PC-9 (cell line): ENCODE measurements around the gene OR2J1. TPM values are rescaled to one million over a fixed set of nuclear protein-coding genes. Genes with fewer than 3 reads are reported as not detected.

Experiments
- BruUV-seq: library from RNA; stranded (reverse); fragments of 400-500 nt; replicated peaks from 2 replicates; lab custom pipeline; 2021; lab: Mats Ljungman, UMichigan
- CTCF ChIA-PET: fragments of 300-600 bp; sonication (Branson Sonifier 250); formaldehyde crosslinking; loops from one replicate; lab custom pipeline; 2022; ENCODE audit warnings: antibody characterized with exemption; lab: Charles Lee
- POLR2A ChIA-PET: fragments of 300-600 bp; sonication (Branson Sonifier 250); formaldehyde crosslinking; loops from one replicate; lab custom pipeline; 2022; ENCODE audit warnings: antibody characterized with exemption; ENCODE audit not compliant: unreplicated experiment; lab: Charles Lee
- DNase-seq, 2 experiments: peaks; one replicate each; pipeline versions ENCODE4 v3.0.0 to v3.0.0-alpha.2; 2015 to 2022; ENCODE audit warnings: mixed read lengths in 1 of 2
- H2AFZ ChIP-seq: fragments of 200-600 bp; sonication (generic); 2 replicates; pipeline ENCODE4 v1.8.1; 2017; ENCODE audit warnings: antibody characterized with exemption
- H3F3A ChIP-seq: fragments of 200-600 bp; sonication (generic); 2 replicates; pipeline ENCODE4 v1.8.1; 2017; ENCODE audit warnings: antibody characterized with exemption, mild to moderate bottlenecking, low read depth; ENCODE audit not compliant: insufficient read depth
- H3K27ac ChIP-seq: fragments of 200-600 bp; sonication (generic); 2 replicates; pipeline ENCODE4 v1.6.1; 2016; ENCODE audit warnings: mixed run types
- H3K27me3 ChIP-seq: fragments of 200-600 bp; sonication (generic); 2 replicates; pipeline ENCODE4 v1.6.1; 2016; ENCODE audit warnings: low read depth, mixed run types; ENCODE audit not compliant: insufficient read depth
- H3K36me3 ChIP-seq: fragments of 200-600 bp; sonication (generic); 2 replicates; pipeline ENCODE4 v1.6.1; 2016; ENCODE audit warnings: low read depth, mixed run types
- H3K4me1 ChIP-seq: fragments of 200-600 bp; sonication (generic); replicated peaks from 2 replicates; pipeline ENCODE4 v1.6.1; 2016; ENCODE audit warnings: mixed run types; ENCODE audit not compliant: insufficient read depth
- H3K4me2 ChIP-seq: fragments of 200-600 bp; sonication (generic); 2 replicates; pipeline ENCODE4 v1.6.1; 2017; ENCODE audit warnings: mixed run types
- H3K4me3 ChIP-seq: fragments of 200-600 bp; sonication (generic); 2 replicates; pipeline ENCODE4 v1.6.1; 2016; ENCODE audit warnings: mixed run types
- H3K79me2 ChIP-seq: fragments of 200-600 bp; sonication (generic); 2 replicates; pipeline ENCODE4 v1.6.1; 2017; ENCODE audit warnings: low read depth, mixed run types
- H3K9me2 ChIP-seq: fragments of 200-600 bp; sonication (generic); 2 replicates; pipeline ENCODE4 v1.8.1; 2017; ENCODE audit warnings: mild to moderate bottlenecking; ENCODE audit not compliant: insufficient read depth
- H3K9me3 ChIP-seq: fragments of 200-600 bp; sonication (generic); 2 replicates; pipeline ENCODE4 v1.8.1; 2016; ENCODE audit warnings: low read depth; ENCODE audit not compliant: insufficient read depth
- H4K20me1 ChIP-seq: fragments of 200-600 bp; sonication (generic); 2 replicates; pipeline ENCODE4 v1.8.1; 2017; ENCODE audit not compliant: insufficient read depth
- CTCF ChIP-seq: fragments of 200-600 bp; sonication (generic); conservative IDR thresholded peaks from 2 replicates; pipeline ENCODE4 v1.6.1; 2017; ENCODE audit warnings: mixed run types, antibody characterized with exemption, mild to moderate bottlenecking, moderate library complexity
- EZH2 ChIP-seq: fragments of 200-600 bp; sonication (generic); IDR thresholded peaks from 2 replicates; pipeline ENCODE4 v1.8.0; 2017; ENCODE audit warnings: antibody characterized with exemption, low read depth
- intact Hi-C: fragments of 100-400 bp; cut with micrococcal nuclease; formaldehyde crosslinking; loops from one replicate; pipeline ENCODE4 v1.10.0; 2022; ENCODE audit not compliant: unreplicated experiment
- total RNA-seq: library from RNA; stranded (reverse); gene quantifications from 2 replicates; pipeline ENCODE4 v1.2.3, GENCODE V29; 2021

The OR2J1 gene
- total RNA-seq, 1 experiment from 2014 or later, result not detected

GRCh38 chr6:29137724-29138123, 38.4 kb downstream of the OR2J1 start:
- intact Hi-C loops, result no loop called here
- Histone ChIP-seq H4K20me1 (no peaks in the 10 kb centered on the region), H3F3A (no peaks in the 10 kb centered on the region), H2AFZ (no peak overlapping the region), H3K79me2 (no peaks in the 10 kb centered on the region), H3K4me2 (no peak overlapping the region), H3K9me2 (no peaks in the 10 kb centered on the region), H3K9me3 (no peaks in the 10 kb centered on the region), H3K27me3 (no peaks in the 10 kb centered on the region), H3K4me3 (no peak overlapping the region), H3K4me1 (no peaks in the 10 kb centered on the region), H3K27ac (no peak overlapping the region), H3K36me3 (no peaks in the 10 kb centered on the region)
- POLR2A ChIA-PET, result no interaction called here
- TF ChIP-seq EZH2 (no peak), CTCF (no peak)
- no peak for DNase-seq
- CTCF ChIA-PET, result no interaction called here
- BruUV-seq, result no TSS peak

- H3K4me1 ChIP-seq, result no peaks in the 10 kb centered on the region
- H2AFZ ChIP-seq, result no peak overlapping the region
- no peaks in the 10 kb centered on the region for H3K9me3 ChIP-seq
- H3K36me3 ChIP-seq, result no peaks in the 10 kb centered on the region
- H3K4me2 ChIP-seq, result no peak overlapping the region
- BruUV-seq, result no TSS peak
- no peaks in the 10 kb centered on the region for H3K27me3 ChIP-seq
- H4K20me1 ChIP-seq, result no peaks in the 10 kb centered on the region
- POLR2A ChIA-PET, result no interaction called here
- TF ChIP-seq CTCF (no peak), EZH2 (no peak)
- no peaks in the 10 kb centered on the region for H3F3A ChIP-seq
- CTCF ChIA-PET, result no interaction called here
- H3K27ac ChIP-seq, result no peak overlapping the region
- no peak for DNase-seq
- no peak overlapping the region for H3K4me3 ChIP-seq
- no peaks in the 10 kb centered on the region for H3K79me2 ChIP-seq
- H3K9me2 ChIP-seq, result no peaks in the 10 kb centered on the region
- intact Hi-C loops, result no loop called here
These were observed 42.3 kb downstream of the OR2J1 start for GRCh38 chr6:29141606-29142005.

GRCh38 chr6:29142309-29142708, 43.0 kb downstream of the OR2J1 start:
- H2AFZ ChIP-seq, result no peak overlapping the region
- no peaks in the 10 kb centered on the region for H3F3A ChIP-seq
- no peaks in the 10 kb centered on the region for H3K9me2 ChIP-seq
- no peaks in the 10 kb centered on the region for H3K4me1 ChIP-seq
- no TSS peak for BruUV-seq
- DNase-seq, result no peak
- no peaks in the 10 kb centered on the region for H3K36me3 ChIP-seq
- H3K4me2 ChIP-seq, result no peak overlapping the region
- no peaks in the 10 kb centered on the region for H4K20me1 ChIP-seq
- ChIA-PET POLR2A (no interaction called here), CTCF (no interaction called here)
- no peaks in the 10 kb centered on the region for H3K27me3 ChIP-seq
- H3K9me3 ChIP-seq, result no peaks in the 10 kb centered on the region
- TF ChIP-seq EZH2 (no peak), CTCF (no peak)
- no peaks in the 10 kb centered on the region for H3K79me2 ChIP-seq
- no peak overlapping the region for H3K4me3 ChIP-seq
- intact Hi-C loops, result no loop called here
- no peak overlapping the region for H3K27ac ChIP-seq
